GM23248 (cell line): ENCODE data around the gene CCNF. TPM values are rescaled to one million over a fixed set of nuclear protein-coding genes. Genes with fewer than 3 reads are reported as not detected.
A peak's percentile ranks its signal among the peaks of the same experiment; 100 is the strongest.

ENCODE experiments used
- DNase-seq: peaks from one replicate; pipeline ENCODE4 v3.0.0-alpha.2; 2015
- H2AFZ ChIP-seq: fragments of 200-600 bp; sonication (generic); 2 replicates; pipeline ENCODE4 v1.6.1; 2016; ENCODE audit warnings: antibody characterized with exemption
- H3F3A ChIP-seq: fragments of 200-600 bp; sonication (generic); 2 replicates; pipeline ENCODE4 v1.6.1; 2016; ENCODE audit warnings: mild to moderate bottlenecking, antibody characterized with exemption, mixed run types; ENCODE audit not compliant: insufficient read depth
- H3K27ac ChIP-seq: fragments of 200-600 bp; sonication (generic); 2 replicates; pipeline ENCODE4 v1.5.1; 2016; ENCODE audit warnings: mild to moderate bottlenecking
- H3K27me3 ChIP-seq: fragments of 200-600 bp; sonication (generic); replicated peaks from 2 replicates; pipeline ENCODE4 v1.6.1; 2016; ENCODE audit warnings: mild to moderate bottlenecking; ENCODE audit not compliant: insufficient read depth
- H3K36me3 ChIP-seq: fragments of 200-600 bp; sonication (generic); 2 replicates; pipeline ENCODE4 v1.6.1; 2016; ENCODE audit warnings: low read depth, mild to moderate bottlenecking
- H3K4me1 ChIP-seq: fragments of 200-600 bp; sonication (generic); 2 replicates; pipeline ENCODE4 v1.6.1; 2016; ENCODE audit warnings: mild to moderate bottlenecking; ENCODE audit not compliant: insufficient read depth
- H3K4me2 ChIP-seq: fragments of 200-600 bp; sonication (generic); one replicate; pipeline ENCODE4 v1.6.1; 2016; ENCODE audit warnings: mild to moderate bottlenecking; ENCODE audit not compliant: unreplicated experiment
- H3K4me3 ChIP-seq: fragments of 200-600 bp; sonication (generic); 2 replicates; pipeline ENCODE4 v1.5.1; 2016; ENCODE audit warnings: mild to moderate bottlenecking
- H3K79me2 ChIP-seq: fragments of 200-600 bp; sonication (generic); 2 replicates; pipeline ENCODE4 v1.6.1; 2016; ENCODE audit warnings: mild to moderate bottlenecking; ENCODE audit not compliant: insufficient read depth
- H3K9ac ChIP-seq: fragments of 200-600 bp; sonication (generic); 2 replicates; pipeline ENCODE4 v1.6.1; 2016; ENCODE audit warnings: mild to moderate bottlenecking
- H3K9me2 ChIP-seq: fragments of 200-600 bp; sonication (generic); 2 replicates; pipeline ENCODE4 v1.6.1; 2016; ENCODE audit warnings: mixed run types, mild to moderate bottlenecking, moderate library complexity; ENCODE audit not compliant: insufficient read depth
- H3K9me3 ChIP-seq: fragments of 200-600 bp; sonication (generic); one replicate; pipeline ENCODE4 v1.6.1; 2017; ENCODE audit warnings: low read depth
- H4K20me1 ChIP-seq: fragments of 200-600 bp; sonication (generic); 2 replicates; pipeline ENCODE4 v1.6.0; 2016; ENCODE audit not compliant: insufficient read depth
- EZH2 ChIP-seq: fragments of 200-600 bp; sonication (generic); IDR thresholded peaks from 2 replicates; pipeline ENCODE4 v1.6.1; 2018; ENCODE audit warnings: antibody characterized with exemption, mild to moderate bottlenecking; ENCODE audit not compliant: insufficient read depth, poor library complexity, severe bottlenecking
- EZH2phosphoT487 ChIP-seq: fragments of 200-600 bp; sonication (generic); IDR thresholded peaks from 2 replicates; pipeline ENCODE4 v1.6.1; 2018; ENCODE audit warnings: antibody characterized with exemption, moderate library complexity, mild to moderate bottlenecking, low read depth; ENCODE audit not compliant: insufficient read depth
- WGBS, 2 experiments: methylation state at CpG; one replicate each; pipeline ENCODE4 v1.1.6; 2015 to 2017; ENCODE audit warnings: low lambda C conversion rate in 2 of 2, low coverage in 1 of 2; ENCODE audit errors: missing lambda C conversion rate in 2 of 2; 5-methylcytosine and 5-hydroxymethylcytosine counted together
- in situ Hi-C: fragments of 300-500 bp; cut with MboI; formaldehyde crosslinking; loops from 2 replicates; pipeline ENCODE4 v1.15.0; 2020
- polyA plus RNA-seq: library from polyadenylated mRNA; unstranded; fragments of >200 nt; fragmentation: Nextera tagmentation; extraction: Ambion mirVana; gene quantifications from 2 replicates; pipeline ENCODE4 v1.2.1, GENCODE V29; 2016
- total RNA-seq: library from RNA; depleted of rRNA; stranded (reverse); fragments of >200 nt; shearing (Covaris generic); gene quantifications from 2 replicates; pipeline ENCODE4 v1.2.3, GENCODE V29; 2014

Gene CCNF
- total and polyA plus RNA-seq, 2 experiments from 2014 or later: 9.3 to 11.5 TPM

- Histone ChIP-seq H2AFZ (peak within 1 kb of the TSS; percentile 94), H3K4me3 (peak within 1 kb of the TSS; percentile 78), H3F3A (no peaks in the 10 kb centered on the region), H3K4me2 (peak within 1 kb of the TSS; percentile 83), H3K9me2 (no peaks in the 10 kb centered on the region), H3K9ac (peak within 1 kb of the TSS; percentile 76), H4K20me1 (no peaks in the 10 kb centered on the region), H3K27me3 (no peaks in the 10 kb centered on the region), H3K36me3 (no peaks in the 10 kb centered on the region), H3K79me2 (no peaks in the 10 kb centered on the region), H3K4me1 (no peaks in the 10 kb centered on the region), H3K27ac (peak within 1 kb of the TSS; percentile 22; the same call in 1 of the 2 replicates), H3K9me3 (no peaks in the 10 kb centered on the region)
- DNase-seq: peak; percentile 98
- in situ Hi-C loops: no loop called here
- WGBS, 2 experiments: 1 to 3% methylated on average over 49 to 59 of the region's 66 CpGs
- TF ChIP-seq EZH2 (no peak), EZH2phosphoT487 (no peak)
Observed at GRCh38 chr16:2459647-2460390, 30.6 kb downstream of the CCNF start, which contains the start of gene TEDC2. Gene TEDC2, plus strand, starts transcription at chr16:2460109. Its CDS starts 36 bp downstream, at chr16:2460145.

- Histone ChIP-seq H3K79me2 (no peaks in the 10 kb centered on the region), H3K9me2 (no peaks in the 10 kb centered on the region), H3K9ac (peak overlapping the region; percentile 76), H3K27me3 (no peaks in the 10 kb centered on the region), H3K4me1 (no peaks in the 10 kb centered on the region), H2AFZ (peak overlapping the region; percentile 94), H3K4me2 (peak overlapping the region; percentile 83), H4K20me1 (no peaks in the 10 kb centered on the region), H3K36me3 (no peaks in the 10 kb centered on the region), H3K9me3 (no peaks in the 10 kb centered on the region), H3K27ac (no peak overlapping the region), H3K4me3 (peak overlapping the region; percentile 78), H3F3A (no peaks in the 10 kb centered on the region)
- in situ Hi-C loops: no loop called here
- TF ChIP-seq EZH2phosphoT487: no peak
- TF ChIP-seq EZH2: no peak
- whole genome bisulfite sequencing, 2 experiments: 2 to 3% methylated on average over 19 to 20 of the region's 20 CpGs
- no peak for DNase-seq
Observed at GRCh38 chr16:2460391-2460713, 31.1 kb downstream of the CCNF start.

GRCh38 chr16:2460916-2461315 is 31.7 kb downstream of the CCNF start:
- no peak overlapping the region for H3K27ac ChIP-seq
- peak overlapping the region; percentile 76; the same call in 1 of the 2 replicates for H3K9ac ChIP-seq
- no peaks in the 10 kb centered on the region for H4K20me1 ChIP-seq
- H3K79me2 ChIP-seq: no peaks in the 10 kb centered on the region
- H3K27me3 ChIP-seq: no peaks in the 10 kb centered on the region
- H3K4me3 ChIP-seq: peak overlapping the region; percentile 78; the same call in 1 of the 2 replicates
- TF ChIP-seq EZH2phosphoT487: no peak
- TF ChIP-seq EZH2: no peak
- H2AFZ ChIP-seq: no peak overlapping the region
- H3K9me3 ChIP-seq: no peaks in the 10 kb centered on the region
- H3F3A ChIP-seq: no peaks in the 10 kb centered on the region
- H3K36me3 ChIP-seq: no peaks in the 10 kb centered on the region
- no peak for DNase-seq
- no peaks in the 10 kb centered on the region for H3K4me1 ChIP-seq
- 77 to 96% methylated on average over 9 to 13 of the region's 13 CpGs for WGBS, 2 experiments
- H3K4me2 ChIP-seq: peak overlapping the region; percentile 83
- no peaks in the 10 kb centered on the region for H3K9me2 ChIP-seq
- in situ Hi-C loops: no loop called here

GRCh38 chr16:2462031-2462866 is 33.0 kb downstream of the CCNF start:
- H3F3A ChIP-seq: no peaks in the 10 kb centered on the region
- no peak overlapping the region for H3K4me2 ChIP-seq
- no peaks in the 10 kb centered on the region for H3K9me2 ChIP-seq
- H3K27ac ChIP-seq: no peak overlapping the region
- no peaks in the 10 kb centered on the region for H3K27me3 ChIP-seq
- WGBS, 2 experiments: 96 to 97% methylated on average over 21 to 23 of the region's 23 CpGs
- no peak overlapping the region for H3K9ac ChIP-seq
- no peaks in the 10 kb centered on the region for H3K36me3 ChIP-seq
- H4K20me1 ChIP-seq: no peaks in the 10 kb centered on the region
- no peak for TF ChIP-seq EZH2
- TF ChIP-seq EZH2phosphoT487: no peak
- H3K4me3 ChIP-seq: no peak overlapping the region
- H2AFZ ChIP-seq: no peak overlapping the region
- no peak for DNase-seq
- in situ Hi-C loops: no loop called here
- no peaks in the 10 kb centered on the region for H3K9me3 ChIP-seq
- H3K79me2 ChIP-seq: no peaks in the 10 kb centered on the region
- no peaks in the 10 kb centered on the region for H3K4me1 ChIP-seq
